GM19467 (cell line): ENCODE results near the gene MCOLN3.

ENCODE experiments used
- ATAC-seq: cut with Tn5 transposase; IDR thresholded peaks from one replicate; pipeline ENCODE4 v1.9.1; 2021; ENCODE audit warnings: mild to moderate bottlenecking, moderate library complexity; ENCODE audit not compliant: unreplicated experiment

MCOLN3 gene, protein sequence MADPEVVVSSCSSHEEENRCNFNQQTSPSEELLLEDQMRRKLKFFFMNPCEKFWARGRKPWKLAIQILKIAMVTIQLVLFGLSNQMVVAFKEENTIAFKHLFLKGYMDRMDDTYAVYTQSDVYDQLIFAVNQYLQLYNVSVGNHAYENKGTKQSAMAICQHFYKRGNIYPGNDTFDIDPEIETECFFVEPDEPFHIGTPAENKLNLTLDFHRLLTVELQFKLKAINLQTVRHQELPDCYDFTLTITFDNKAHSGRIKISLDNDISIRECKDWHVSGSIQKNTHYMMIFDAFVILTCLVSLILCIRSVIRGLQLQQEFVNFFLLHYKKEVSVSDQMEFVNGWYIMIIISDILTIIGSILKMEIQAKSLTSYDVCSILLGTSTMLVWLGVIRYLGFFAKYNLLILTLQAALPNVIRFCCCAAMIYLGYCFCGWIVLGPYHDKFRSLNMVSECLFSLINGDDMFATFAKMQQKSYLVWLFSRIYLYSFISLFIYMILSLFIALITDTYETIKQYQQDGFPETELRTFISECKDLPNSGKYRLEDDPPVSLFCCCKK

DNA sequence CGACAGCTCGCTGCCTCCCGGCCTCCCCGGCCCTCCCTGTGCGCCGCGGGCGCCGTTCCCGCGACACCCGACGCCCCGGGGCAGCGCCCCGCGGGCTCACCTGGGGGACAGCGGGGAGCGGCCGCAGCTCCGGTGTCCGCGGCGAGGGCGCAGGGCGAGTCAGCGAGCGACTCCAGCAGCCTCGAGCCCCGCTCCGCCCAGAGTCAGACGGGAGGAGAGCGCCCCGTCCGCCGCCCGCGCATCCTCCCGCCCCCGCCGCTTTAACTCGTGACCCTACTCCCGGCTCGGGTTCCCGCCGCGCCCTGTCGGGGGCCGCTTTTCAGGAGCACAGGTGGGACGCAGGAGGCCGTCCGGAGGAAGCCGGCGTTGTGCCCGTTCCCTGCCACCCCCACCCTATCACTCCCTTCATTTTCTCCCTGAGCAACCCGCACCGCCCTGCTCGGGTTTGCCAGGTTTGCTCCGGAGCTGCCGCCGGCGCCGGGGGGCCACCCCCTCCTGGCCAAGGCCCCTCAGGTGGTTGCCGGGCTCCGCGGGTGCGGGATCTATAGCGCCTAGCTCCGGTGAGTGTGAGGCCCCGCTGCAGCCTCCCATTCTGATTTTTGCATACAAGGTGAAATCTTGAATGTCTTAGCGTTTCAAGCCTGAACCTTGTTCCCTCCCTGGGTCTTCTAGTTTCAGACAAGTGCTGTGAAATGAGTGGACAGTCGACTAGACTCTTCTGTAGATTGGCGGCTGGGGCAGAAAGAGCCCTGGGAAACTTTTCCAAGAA, at the start of gene MCOLN3:
MCOLN3 (minus strand) TSS at position 205 of the 769 bp plus-strand sequence. CDS start 3,140 bp downstream, outside the sequence.
- peak; percentile 61 for ATAC-seq

DNA sequence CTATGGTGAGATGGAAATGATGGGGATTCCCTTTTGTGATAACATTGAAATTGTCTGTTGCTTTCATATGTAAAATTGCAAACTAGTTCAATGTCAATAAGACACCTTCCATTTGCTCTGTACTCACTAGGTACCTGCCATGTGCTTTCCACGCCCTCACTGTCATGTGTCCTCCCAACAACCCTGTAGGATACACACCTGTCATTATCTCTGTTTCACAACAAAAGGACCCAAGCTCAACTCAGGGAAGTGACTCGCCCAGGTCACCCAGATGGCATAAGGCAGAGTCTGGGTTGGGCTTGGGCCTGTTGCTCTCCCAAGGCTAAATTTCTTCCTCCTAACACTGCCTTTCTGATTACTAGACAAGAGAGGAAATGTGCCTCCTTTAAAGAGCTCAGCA, 45.3 kb upstream of the MCOLN3 start:
- no peak for ATAC-seq

DNA sequence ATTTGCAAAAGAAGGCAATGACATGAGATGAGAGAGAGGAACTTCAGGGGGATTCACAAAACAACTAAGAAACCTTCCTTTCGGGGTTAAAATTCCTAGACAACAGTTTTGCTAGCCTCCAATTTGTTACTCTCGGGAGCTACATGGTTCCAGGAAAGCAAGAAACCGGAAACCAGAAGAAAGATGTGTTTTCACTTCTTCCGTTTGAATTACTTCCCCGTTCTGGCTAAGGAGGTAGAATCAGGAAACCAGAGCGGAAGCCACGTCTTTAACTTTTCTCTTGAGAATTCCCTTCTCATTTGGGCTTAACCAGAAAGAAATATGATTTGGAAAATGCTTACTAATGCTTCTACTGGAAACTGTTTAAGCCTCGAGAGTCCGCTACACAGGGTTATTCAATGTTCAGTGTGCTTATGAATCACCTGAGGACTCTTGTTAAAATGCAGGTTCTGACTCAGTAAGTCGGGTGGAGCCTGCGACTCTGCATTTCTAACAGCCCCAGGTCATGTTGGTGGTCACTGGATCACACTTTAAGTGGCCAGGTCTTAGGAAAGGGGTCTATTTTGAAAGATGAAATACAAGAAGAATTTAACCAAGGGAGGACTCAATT, 43.5 kb upstream of the MCOLN3 start:
- no peak for ATAC-seq

DNA sequence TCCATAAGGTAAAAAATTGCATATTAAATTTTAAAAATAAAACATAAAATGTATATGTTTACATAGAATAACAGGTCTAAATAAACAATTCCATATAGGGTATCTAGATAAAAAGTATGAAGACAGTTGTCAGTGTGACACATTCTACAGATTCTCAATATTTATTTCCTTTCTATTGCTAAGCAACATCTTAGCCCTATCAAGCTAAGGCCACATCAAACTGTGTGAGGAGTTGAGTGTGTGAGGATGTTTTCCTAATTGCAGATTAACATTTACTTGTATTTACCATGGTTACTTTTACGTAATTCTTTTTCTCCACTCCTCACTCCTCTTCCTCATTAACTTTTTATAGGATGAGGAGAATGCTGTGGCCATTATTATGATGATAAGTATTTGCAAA, 41.9 kb upstream of the MCOLN3 start:
- no peak for ATAC-seq

DNA sequence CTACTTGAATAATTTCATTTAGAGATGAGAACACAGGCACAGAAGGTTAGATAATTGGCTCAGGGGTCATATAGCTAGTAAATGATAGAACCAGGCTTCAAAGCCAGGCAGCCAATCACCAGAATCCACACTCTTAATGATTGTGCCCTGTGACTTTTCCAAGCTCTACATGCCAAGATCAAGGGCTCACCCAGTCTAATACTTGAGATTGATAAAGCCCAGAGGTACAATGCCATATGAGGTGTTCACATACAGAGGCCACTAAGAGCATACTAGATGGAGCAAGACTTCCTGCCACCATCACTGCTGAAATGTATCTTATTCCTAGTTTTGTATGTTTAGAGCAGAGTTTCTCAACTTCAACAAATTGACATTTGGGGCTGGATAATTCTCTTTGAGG, 40.9 kb upstream of the MCOLN3 start:
- no peak for ATAC-seq

DNA sequence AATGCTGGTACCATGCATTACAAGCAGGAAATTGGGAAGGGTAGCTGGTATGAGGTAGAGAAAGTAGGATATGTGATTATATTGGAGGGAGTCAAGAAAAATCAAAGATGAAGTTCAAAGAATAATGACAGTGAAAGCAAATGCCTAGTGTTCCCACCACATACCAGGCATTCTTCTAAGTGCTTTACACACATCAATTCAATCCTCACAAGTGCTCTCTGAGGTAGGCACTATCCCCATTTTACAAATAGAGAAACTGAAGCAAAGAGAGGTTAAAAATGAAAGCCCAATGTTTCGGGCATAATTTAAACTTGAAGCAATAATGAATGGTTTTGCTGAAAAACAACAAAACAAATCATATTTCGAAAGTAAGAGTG, 40.1 kb upstream of the MCOLN3 start:
- no peak for ATAC-seq

DNA sequence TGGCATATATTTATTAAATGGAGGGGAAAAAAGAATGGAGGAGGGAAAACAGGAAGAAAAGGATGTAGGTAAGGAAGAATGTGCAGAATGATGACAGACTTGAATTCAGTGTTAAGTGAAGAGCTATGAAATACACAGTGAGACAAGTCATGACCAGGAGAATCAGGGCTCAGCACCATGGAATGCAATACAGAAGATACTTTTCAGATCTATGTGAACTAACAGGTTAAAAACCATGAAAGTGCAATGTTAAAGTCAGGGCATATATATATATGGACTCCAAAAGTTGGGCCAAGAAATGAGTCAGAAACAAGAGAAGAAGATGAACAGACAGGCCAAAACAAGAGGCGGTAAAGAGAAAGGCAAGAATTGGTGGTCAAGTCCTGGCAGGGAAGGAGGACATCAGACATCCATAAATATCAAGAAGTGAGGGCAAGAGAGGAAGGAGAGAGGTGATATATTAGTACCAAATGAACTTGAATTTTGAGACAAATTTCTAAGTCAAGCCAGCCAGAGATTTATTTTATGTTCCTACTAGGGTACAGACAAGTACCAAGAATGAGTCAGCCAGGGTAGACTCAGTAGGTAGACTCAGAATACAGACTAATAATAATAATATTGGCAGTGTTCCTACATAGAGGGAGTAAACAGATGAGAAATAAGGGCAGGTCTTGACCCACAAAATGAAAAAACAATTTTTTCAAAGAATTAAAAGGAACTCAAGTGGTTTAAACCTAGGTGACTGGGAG, 39.5 kb upstream of the MCOLN3 start:
- no peak for ATAC-seq

DNA sequence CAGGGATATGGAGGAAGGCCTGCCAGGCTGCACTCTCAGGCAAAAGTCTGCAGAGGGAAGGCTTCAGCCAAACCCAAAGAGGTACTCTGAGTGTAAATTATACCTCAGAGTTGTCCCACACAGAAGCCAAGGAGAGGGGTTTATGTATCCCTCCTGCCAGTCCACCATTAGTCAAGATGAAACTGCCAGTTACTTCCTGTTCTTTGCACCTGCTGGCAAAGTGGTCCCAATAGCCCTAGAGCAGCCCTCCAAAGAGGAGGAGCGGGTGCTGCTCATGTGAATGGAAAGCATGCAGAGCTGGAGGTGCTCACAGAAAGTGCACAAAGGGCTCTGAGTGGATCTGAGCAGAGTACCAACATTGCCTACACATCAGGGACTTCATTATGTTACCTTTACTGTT, 37.1 kb upstream of the MCOLN3 start:
- ATAC-seq = no peak

DNA sequence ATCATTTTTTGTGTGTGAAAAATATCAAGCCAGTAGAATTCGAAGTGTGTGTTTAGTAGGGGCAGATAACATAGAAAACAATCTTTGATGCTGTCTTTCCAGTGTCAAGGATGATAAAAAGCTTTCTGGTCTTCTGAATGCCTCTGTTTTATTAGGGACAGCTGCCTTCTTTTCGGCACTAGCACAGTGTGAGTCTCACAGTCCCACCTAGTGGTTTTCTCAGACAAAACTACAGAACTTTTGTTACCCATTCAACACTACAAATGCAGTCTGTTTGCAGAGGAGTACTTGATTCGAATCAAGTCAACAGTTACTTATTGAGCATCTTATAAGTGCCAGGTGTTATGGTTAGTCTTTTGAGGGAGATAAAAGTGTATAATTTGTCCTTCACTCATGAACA, 30.6 kb upstream of the MCOLN3 start:
- no peak for ATAC-seq

DNA sequence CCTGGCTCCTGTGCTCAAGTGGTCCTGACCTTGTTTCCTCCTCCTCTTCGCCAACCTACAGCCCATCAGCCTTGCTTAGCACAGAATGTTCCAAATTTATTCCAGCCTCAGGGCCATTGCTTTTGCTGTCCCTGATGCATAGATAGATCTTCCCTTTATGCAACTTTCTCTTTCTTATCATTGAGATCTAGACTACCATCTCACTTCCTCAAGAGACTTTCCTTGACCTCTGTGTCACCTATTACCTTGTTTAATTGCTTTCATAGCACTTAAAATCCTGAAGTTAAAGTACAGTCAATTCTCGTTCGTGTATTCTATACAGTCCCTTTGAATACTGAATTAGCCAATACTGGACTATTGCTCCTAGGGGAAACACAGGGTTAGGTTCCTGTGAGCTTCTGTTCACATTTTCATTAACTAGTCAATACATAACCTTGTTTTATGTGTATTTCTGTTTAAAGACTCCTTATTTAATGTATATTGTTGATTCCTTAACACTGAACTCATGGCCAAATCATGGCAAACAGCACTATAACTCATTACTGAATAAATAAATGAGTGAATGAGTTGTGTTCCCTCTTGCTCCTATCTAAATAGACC, 26.2 kb upstream of the MCOLN3 start:
- ATAC-seq = no peak

DNA sequence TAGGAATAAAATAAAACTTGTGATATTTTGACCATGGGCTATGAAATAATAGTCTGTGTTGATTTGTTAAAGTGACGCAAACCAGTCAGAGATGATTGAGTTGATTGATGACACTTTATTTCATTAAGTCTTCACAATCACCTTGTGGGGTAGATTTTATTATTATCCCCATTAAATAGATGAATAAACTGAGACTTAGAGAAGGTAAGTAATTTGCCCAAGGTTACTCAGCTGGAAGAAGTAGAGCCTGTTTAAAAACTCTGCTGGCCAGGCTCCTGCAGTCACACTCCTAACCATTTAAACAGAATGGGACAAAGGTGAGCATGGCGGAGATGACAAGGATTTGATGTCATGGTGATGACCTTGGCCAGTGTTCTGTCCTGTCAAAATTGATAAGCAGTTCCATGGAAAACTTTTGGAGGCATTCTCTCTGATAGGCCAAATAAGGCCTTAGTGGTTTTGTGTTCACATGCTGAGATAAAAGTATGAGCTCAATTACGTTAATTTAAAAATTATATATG, 22.7 kb upstream of the MCOLN3 start:
- no peak for ATAC-seq

DNA sequence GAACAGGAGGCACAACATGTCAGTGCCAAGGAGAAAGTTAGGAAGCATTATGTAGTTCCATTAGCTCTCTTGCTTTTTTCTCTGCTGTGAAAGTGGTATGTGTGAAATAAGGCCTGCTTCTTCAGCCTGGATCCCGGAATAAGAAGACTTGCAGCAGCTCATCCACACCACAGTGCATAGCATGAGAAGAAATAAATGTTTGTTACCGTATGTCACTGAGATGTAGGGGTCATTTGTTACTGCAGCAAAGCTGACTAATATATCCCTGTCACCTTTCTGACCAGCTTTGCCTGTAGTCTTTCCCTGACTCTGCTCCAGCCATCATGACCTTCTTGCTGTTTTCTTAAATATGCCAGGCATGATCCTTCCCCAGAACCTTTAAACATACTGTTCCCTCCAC, 20.5 kb upstream of the MCOLN3 start:
- ATAC-seq = no peak

DNA sequence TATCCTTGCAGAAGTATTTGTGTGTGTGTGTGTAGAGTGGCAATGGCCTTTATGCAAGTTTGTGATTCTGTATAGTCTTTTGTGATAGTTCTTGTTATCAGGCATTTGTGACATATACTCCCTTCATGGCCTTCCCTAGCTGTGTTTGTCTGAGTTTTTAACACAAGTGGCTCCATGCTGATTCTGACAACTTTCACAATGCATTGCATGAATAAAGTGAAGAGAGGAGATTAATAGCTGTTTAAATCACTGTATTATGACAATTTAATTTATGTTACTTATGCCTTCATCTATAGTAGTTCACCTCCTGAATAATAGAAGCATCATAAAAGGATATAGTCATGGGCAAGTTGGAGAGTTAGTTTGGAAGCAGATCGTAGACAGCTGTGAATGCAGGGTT, 17.2 kb upstream of the MCOLN3 start:
- no peak for ATAC-seq

DNA sequence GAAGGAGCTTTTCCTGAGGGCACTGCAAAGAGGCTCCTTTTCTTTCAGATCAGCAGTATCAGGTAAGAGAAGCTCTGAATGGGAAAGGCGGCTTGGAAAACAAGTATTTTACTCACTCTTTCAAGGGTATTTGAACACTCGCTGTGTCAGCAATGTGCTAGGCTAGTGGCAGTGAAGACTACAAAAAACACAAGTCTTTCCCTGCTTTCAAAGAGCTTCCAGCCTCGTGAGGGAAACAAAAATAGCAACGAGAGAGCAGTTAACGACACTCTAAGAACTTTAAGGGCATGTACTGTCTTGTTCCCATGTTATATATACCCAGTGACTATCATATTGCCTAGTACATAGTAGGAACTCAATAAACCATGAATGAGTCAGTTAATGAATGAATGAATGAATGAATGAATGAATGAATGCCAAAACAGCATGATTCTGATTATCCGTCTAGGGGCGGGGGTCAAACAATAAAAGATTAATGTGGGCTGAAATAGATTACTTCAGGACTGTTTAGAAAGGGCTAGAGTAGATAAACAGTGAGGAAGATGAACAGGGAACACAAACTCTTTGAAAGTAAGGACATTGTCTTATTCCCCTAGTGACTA, 14.2 kb upstream of the MCOLN3 start:
- peak; percentile 10 for ATAC-seq

DNA sequence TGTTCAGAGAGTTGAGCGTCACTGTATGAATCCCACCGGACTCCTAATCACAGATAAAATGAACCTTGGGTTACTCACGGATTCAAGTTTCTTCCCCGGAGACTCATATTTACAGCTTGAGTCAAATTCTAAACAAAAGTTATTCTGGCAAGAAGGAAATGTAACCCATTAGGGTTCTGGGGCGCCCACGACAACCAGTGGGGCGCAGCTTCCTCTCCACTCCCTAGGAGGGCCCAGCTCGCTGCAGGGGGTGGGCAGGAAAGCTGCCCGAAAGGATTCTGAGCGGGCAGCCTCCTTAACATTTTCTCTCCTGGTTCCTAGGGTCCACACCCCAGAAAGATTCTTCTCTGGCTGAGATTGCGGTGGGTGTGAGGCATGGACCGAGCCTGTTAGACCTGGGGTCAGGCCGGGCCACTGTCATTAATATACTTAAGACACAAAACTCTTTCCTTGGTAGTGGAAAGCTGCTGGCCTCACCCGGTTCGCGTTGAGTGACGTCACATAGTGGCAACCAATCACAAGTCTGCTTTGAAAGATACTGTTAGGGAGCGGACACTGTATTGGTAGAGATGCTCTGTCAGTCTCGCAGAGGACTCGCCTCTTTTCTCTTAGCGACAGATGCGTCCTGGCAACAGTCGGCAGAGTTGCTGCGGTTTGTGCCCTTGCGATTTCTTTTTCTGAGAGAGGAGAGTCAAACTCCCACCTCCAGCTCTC, 13.6 kb upstream of the MCOLN3 start:
- ATAC-seq = peak; percentile 100

DNA sequence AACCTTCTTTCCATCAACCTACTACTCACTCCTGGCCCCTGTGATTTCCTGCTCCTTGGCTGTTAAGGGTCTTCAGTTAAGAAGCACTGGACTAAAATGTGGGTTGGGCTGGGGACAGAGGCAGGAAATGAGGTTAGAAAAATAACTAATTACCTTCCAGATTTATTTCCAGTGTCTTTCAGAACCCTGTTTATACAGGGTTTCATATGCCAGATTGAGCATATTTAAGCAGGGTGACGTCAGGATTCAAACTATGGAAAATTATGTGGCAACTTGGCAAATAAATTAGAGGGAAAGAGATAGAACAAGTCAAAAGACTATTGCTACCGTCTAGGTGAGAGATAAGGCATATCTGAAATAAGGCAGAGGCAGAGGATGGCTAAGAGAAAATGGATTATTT, 11.7 kb upstream of the MCOLN3 start:
- no peak for ATAC-seq

DNA sequence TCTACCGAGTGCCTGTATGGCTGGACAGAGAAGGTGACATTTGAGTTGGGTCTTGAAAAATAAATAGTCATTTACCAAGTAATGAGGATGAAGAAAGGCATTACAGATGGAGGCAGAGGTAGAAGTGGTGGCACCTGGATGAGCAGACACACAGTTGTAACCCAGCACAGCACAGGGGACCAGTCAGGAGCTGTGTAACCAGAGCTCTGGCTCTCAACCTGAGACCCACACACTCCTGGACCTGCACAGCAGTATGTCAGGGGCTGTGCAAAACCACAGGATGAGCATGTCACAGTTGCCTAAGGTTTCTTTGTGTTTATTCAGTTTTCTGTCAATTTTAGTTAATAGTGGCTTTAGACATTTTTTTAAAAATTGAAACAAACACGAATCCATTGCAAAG, 11.3 kb upstream of the MCOLN3 start:
- no peak for ATAC-seq

DNA sequence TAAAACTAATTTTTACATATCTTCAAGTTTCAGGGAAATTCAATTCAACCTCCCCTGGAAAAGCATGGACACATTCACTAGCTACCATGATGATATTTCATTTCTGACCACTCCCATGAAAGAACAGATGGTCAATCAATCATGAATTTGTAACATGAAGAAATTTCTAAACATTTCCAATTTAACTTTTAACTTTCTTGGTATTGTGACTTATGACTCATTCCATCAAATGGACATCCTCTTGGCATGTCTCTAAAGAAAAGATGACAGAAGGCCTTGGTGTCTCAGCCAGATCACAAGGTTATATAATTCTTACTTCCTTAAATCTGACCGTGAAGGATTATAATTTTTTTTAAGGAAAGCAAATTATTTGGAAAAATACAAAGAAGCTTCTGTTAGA, 10.5 kb upstream of the MCOLN3 start:
- no peak for ATAC-seq

DNA sequence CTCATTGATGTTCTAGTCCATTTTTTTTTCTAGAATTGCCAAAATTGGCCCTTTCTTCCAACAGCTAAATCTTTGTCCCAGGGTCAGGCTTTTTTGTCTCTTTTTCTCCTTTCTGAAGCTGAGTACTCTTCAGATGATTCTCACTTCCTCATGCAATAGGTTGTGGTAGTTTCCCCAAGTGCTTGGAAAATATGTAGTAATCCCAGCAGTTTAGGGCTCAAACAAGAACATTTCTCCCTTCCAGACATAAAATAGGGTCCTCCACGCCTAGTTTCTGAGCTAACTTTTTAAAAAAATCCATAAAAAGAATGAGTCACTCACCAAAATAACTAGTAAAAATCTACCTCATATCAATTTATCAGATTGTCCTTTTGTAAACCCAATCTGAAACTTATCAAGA, 10.0 kb upstream of the MCOLN3 start:
- no peak for ATAC-seq
